Measurements from ENCODE around the gene ARL15.

The ARL15 gene

GRCh38 chr5:54227109-54227508 lies 83.3 kb downstream of the ARL15 start:
- H3K4me2 ChIP-seq (ENCODE audit: low read length) = no peak overlapping the region
- no peak overlapping the region for H2AFZ ChIP-seq
- no peak overlapping the region for H3K9ac ChIP-seq
- H3K4me3 ChIP-seq (ENCODE audit: low read depth, low read length) = no peak overlapping the region
- no peaks in the 10 kb centered on the region for H3K27me3 ChIP-seq (ENCODE audit: control insufficient read depth, insufficient read depth, low read length)
- no peaks in the 10 kb centered on the region for H3K4me1 ChIP-seq
- no peak overlapping the region for H3K27ac ChIP-seq
- TF ChIP-seq, protein P1, sequence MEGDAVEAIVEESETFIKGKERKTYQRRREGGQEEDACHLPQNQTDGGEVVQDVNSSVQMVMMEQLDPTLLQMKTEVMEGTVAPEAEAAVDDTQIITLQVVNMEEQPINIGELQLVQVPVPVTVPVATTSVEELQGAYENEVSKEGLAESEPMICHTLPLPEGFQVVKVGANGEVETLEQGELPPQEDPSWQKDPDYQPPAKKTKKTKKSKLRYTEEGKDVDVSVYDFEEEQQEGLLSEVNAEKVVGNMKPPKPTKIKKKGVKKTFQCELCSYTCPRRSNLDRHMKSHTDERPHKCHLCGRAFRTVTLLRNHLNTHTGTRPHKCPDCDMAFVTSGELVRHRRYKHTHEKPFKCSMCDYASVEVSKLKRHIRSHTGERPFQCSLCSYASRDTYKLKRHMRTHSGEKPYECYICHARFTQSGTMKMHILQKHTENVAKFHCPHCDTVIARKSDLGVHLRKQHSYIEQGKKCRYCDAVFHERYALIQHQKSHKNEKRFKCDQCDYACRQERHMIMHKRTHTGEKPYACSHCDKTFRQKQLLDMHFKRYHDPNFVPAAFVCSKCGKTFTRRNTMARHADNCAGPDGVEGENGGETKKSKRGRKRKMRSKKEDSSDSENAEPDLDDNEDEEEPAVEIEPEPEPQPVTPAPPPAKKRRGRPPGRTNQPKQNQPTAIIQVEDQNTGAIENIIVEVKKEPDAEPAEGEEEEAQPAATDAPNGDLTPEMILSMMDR (IDR thresholded peaks at IDR 0.05) = no peak
- no peaks in the 10 kb centered on the region for H3K9me3 ChIP-seq (ENCODE audit: control insufficient read depth, low read length)
- no peaks in the 10 kb centered on the region for H3K79me2 ChIP-seq
- no peaks in the 10 kb centered on the region for H3K36me3 ChIP-seq (ENCODE audit: control insufficient read depth, insufficient read depth, low read length)

GRCh38 chr5:54226215-54226614 lies 84.2 kb downstream of the ARL15 start:
- Histone ChIP-seq H3K9ac (no peak overlapping the region), H3K79me2 (no peaks in the 10 kb centered on the region), H3K36me3 (ENCODE audit: control insufficient read depth, insufficient read depth, low read length) (no peaks in the 10 kb centered on the region), H3K9me3 (ENCODE audit: control insufficient read depth, low read length) (no peaks in the 10 kb centered on the region), H3K4me2 (ENCODE audit: low read length) (no peak overlapping the region), H2AFZ (no peak overlapping the region), H3K27ac (no peak overlapping the region), H3K27me3 (ENCODE audit: control insufficient read depth, insufficient read depth, low read length) (no peaks in the 10 kb centered on the region), H3K4me1 (no peaks in the 10 kb centered on the region), H3K4me3 (ENCODE audit: low read depth, low read length) (no peak overlapping the region)
- TF ChIP-seq, protein P1 (IDR thresholded peaks at IDR 0.05) = no peak

DNA sequence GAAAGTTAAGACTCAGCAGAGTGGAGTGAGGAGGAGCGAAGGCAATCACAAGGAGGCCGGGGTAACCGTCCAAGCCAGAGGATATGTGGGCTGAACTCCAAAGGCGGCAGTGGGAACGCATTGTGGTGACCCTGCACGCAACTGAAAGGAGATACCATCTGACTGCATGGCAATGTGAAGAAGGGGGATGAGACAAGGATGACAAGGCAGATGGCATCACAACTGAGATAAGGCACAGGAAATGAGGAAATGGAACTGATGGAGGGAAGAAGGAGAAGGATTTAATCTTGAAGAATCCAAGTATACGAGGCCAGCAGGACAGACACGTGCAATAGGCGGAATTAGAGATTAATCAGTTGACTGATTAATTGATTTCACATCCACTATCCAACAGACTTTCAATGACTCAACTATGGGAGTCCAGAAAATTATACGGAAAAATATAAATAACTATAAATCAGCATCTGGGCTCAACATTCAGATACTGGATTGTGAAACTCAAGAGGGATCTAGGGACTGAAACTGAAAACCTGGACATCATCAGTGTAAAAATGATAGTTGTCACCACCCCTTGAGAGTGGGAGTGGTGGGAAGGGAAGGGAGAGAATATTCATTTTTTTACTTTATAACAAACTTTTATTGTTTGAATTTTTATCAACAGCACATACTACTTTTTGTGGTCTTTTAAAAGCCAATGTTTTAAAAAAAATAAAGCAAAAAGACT lies 86.1 kb downstream of the ARL15 start:
- H3K36me3 ChIP-seq (ENCODE audit: control insufficient read depth, insufficient read depth, low read length) = no peaks in the 10 kb centered on the region
- no peak overlapping the region for H3K4me2 ChIP-seq (ENCODE audit: low read length)
- no peak overlapping the region for H3K4me3 ChIP-seq (ENCODE audit: low read depth, low read length)
- TF ChIP-seq, protein P1 (IDR thresholded peaks at IDR 0.05) = no peak
- no peak overlapping the region for H3K9ac ChIP-seq
- no peak overlapping the region for H3K27ac ChIP-seq
- H3K9me3 ChIP-seq (ENCODE audit: control insufficient read depth, low read length) = no peaks in the 10 kb centered on the region
- H2AFZ ChIP-seq = no peak overlapping the region
- H3K27me3 ChIP-seq (ENCODE audit: control insufficient read depth, insufficient read depth, low read length) = no peaks in the 10 kb centered on the region
- H3K4me1 ChIP-seq = no peaks in the 10 kb centered on the region
- H3K79me2 ChIP-seq = no peaks in the 10 kb centered on the region

DNA sequence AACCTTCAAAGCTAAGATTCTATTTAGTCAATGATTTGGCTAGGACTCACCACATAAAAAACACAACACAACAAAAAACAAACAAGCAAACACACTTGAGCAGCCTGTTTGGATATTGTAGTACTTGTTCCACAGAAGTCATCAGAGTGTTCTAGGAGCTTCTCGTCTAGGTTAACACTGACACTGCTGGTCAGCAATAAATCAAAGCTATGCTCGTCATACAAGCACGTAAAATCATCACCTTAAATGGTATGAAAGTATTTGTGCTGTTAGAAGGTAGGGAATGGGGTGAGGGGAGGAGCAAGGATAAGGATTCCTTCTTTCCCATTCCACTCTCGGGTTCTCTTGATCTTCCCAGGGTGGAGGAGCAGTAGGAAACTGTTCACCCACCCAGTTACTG lies 88.0 kb downstream of the ARL15 start:
- Histone ChIP-seq H3K9ac (no peak overlapping the region), H3K4me3 (ENCODE audit: low read depth, low read length) (no peak overlapping the region), H3K36me3 (ENCODE audit: control insufficient read depth, insufficient read depth, low read length) (no peaks in the 10 kb centered on the region), H3K9me3 (ENCODE audit: control insufficient read depth, low read length) (no peaks in the 10 kb centered on the region), H3K4me2 (ENCODE audit: low read length) (no peak overlapping the region), H2AFZ (no peak overlapping the region), H3K27me3 (ENCODE audit: control insufficient read depth, insufficient read depth, low read length) (no peaks in the 10 kb centered on the region), H3K79me2 (no peaks in the 10 kb centered on the region), H3K4me1 (no peaks in the 10 kb centered on the region), H3K27ac (no peak overlapping the region)
- TF ChIP-seq, protein P1 (IDR thresholded peaks at IDR 0.05) = no peak

DNA sequence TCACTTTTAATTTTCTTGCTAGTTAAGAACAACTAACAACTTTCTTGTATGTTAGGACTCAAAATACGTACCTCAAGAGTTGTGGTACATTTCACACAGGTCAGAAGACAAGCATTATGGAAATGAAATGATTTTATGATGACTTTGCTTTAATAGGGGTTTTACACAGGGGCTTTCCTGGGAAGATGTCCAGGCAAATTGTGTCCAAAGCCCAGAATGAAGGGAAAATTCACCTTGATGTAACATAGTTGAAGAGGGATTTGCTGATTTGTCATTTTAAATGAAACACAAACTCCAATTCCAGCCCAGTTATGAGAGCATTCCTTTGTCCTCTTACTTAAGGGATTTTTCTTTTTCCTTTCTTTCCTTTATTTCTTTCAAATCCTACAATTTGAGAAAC lies 89.2 kb downstream of the ARL15 start:
- no peaks in the 10 kb centered on the region for H3K9me3 ChIP-seq (ENCODE audit: control insufficient read depth, low read length)
- no peak overlapping the region for H2AFZ ChIP-seq
- no peaks in the 10 kb centered on the region for H3K27me3 ChIP-seq (ENCODE audit: control insufficient read depth, insufficient read depth, low read length)
- no peaks in the 10 kb centered on the region for H3K36me3 ChIP-seq (ENCODE audit: control insufficient read depth, insufficient read depth, low read length)
- TF ChIP-seq, protein P1 (IDR thresholded peaks at IDR 0.05) = no peak
- H3K9ac ChIP-seq = no peak overlapping the region
- no peak overlapping the region for H3K4me3 ChIP-seq (ENCODE audit: low read depth, low read length)
- H3K79me2 ChIP-seq = no peaks in the 10 kb centered on the region
- no peak overlapping the region for H3K27ac ChIP-seq
- no peaks in the 10 kb centered on the region for H3K4me1 ChIP-seq
- no peak overlapping the region for H3K4me2 ChIP-seq (ENCODE audit: low read length)

All from parathyroid adenoma (tissue), 2 donors.